Forelimb muscle (tissue), 1 donor: ENCODE results near the gene PRSS12. TPM values are rescaled to one million over a fixed set of nuclear protein-coding genes. Genes with fewer than 3 reads are reported as not detected.

Source experiments
- DNase-seq: peaks from one replicate; pipeline ENCODE4 v3.0.0-alpha.2; 2013; ENCODE audit warnings: low read depth
- polyA plus RNA-seq: library from polyadenylated mRNA; unstranded; fragments of 120-200 nt; gene quantifications from one replicate; pipeline ENCODE4 v1.2.1, GENCODE V29; 2013; ENCODE audit not compliant: insufficient read length

Gene PRSS12
- polyA plus RNA-seq, 1 donor: 8.9 TPM

DNA sequence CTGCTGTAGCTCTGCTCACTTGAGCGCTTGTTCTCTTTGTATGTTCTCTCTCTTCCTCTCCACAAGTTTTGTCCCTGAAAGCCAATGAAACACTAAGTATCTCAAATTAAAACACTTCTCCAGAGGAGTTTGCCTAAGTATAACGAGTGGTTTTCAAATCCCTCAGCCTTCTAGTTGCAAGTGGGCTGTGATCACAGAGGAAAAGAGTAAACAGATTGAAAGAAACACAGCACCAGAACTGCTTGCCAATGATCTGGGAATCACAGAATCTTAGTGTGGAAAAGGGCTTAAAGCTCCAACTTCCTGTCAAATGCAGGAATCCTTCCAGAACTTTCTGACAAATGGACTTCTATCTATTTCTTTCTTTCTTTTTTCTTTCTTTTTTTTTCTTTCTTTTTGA, 4.8 kb upstream of the PRSS12 start:
- peak; percentile 17 for DNase-seq

DNA sequence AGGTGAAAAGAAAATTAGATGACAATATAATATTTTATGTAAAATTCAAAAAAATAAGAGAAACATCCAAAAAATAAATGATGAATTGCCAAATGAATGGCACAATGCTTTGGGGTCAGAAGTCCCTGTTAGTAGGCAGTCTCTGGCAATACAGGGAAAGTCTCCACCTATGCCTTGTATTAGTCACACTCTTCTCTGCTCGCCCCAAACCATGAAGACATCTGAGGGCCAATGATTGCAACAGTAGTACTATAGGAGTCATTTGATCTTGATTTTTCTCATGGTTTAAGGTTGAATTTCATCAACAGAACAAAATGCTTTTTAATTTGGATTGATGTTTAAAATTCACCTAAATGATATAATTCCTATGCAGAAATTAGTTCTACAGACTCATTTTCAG, 3.9 kb upstream of the PRSS12 start:
- DNase-seq: no peak

DNA sequence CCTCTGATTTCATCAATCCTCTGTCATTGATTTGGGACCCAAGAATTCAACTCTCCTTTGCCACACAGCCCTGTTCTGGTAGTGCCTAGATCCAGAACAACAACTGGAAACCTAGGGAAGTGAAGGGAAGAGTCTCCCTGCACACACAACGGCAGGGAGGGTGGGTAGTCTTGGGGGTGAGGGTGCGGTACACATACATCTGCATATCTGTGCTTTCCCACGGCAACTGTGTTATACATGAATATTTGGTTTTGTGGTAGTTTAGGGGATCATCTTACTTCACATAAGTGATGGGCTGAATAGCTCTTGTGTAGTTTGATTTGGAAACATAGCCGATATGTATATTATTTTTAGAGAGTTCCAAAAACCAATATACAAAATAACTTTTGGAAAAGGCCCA, 3.3 kb upstream of the PRSS12 start:
- DNase-seq: no peak

DNA sequence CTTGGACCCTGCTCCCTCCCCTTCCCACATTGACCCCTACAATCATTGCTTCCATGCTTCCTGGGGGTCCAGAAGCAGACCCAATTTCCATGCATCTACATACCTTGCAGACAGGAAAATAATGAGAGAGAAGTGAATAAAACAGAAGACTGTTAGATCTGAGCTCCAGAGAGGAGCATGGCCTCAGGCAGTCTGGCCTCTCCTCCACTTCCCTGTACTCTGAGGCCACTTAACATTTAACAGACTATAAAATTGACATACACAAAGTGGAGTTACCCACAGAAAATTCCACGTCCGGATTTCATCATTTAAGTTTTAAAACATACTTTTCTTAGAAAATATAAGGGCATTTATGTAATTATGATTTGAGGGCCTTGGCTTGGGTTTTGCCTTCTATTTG, 2.1 kb upstream of the PRSS12 start:
- no peak for DNase-seq

DNA sequence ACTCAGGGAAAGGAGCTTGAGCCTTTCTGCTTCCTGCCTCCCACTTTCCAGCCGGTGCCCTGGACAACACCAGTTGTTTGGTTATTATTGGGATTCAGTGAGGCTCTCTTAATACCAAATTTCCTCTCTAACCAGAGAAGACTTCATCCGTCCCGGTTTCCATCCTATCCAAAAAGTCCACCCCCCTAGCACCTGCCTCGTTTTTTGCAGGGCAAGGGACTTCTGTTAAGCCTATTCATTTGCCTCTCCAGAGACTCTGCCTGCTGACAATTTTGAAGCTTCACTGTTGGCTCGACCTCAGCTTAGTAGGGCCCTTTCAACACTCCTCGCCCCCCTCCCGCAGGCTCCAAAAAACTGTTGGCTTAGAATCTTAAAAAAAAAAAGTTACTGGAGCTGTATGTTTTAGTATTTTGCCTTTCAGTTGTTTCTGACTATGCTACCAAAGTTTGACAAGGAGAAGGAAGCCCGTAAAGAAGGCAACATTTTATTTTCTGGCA, 779 bp upstream of the PRSS12 start:
- DNase-seq: no peak

DNA sequence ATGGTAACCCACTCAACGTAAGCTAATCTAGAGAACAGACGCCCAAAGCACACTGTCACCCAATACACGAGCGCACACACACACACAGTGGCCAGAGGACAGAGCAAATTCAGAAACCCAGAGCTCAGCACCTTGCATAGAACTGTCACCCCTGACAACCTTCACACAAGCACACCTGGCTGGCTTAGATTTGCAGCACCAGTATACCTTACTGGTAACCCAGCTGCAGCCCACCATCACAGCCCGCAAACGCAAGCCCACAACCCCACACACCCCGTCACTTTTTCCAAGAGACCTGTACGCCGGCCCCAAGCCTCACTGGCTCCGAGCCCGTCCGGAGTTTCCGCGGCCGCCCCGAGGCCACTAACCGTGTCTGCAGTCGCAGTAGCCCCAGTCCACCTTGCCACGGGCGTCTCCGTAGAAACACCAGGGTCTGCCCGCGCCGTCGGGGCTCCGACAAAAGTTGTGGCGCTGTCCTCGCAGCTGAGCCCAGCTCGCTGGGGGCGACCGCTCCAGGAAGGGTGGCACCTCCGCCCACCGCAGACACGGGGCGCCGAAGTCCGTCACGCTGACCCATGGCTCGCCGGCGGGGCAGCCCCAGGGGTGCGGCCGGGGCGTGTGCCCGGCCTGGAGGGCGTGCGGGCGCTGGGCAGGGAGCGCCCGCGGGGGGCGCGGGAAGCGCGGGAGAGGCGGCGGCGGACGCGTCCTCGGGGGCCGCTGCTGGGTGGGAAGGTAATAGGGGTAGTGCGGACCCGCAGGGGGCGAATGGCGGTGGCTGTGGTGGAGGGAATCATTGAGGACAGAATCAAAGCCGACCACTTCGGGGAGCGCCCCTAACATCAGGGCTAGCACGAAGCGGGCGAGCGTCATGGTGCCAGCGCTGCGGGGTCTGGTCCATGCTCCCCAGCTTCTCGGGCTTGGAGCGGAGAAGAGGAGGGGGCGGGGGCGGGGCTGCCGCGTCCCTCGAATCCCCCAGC, 664 bp downstream of the PRSS12 start:
- DNase-seq: no peak

DNA sequence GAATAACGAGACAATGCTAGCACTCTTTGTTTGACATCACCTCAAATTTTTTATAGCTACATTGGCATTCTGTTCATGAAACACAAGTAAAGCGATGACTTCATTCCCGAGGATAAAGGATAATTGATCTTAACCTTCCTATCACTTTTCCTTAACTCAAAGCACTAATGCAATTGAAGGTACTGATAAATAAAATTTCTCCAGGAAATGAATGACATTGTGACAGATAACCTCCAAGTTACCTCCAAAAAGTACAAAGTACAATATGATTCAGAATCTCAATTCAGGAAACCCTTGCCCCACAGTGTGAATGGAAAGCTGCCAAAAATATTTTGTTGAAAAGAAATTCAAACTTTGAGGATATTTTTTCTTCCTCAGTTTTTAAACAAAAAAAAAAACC, 1.8 kb downstream of the PRSS12 start:
- no peak for DNase-seq

DNA sequence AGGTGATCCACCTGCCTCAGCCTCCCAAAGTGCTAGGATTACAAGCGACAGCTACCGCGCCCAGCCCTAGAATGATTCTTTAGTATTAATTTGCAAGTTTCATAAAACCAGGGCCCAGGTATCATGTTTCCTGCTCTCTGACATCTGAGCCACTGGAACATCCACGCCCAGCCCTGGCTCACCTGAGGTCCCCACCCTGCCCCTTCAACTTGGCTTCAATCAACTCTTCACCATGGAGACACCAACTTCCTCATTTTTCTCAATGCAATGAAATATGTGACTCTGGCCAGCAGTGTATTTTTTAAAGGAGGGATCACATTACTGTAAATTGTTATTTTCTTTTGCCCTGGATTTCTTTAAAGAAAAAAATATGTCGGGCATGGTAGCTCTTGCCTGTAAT, 3.9 kb downstream of the PRSS12 start:
- no peak for DNase-seq

DNA sequence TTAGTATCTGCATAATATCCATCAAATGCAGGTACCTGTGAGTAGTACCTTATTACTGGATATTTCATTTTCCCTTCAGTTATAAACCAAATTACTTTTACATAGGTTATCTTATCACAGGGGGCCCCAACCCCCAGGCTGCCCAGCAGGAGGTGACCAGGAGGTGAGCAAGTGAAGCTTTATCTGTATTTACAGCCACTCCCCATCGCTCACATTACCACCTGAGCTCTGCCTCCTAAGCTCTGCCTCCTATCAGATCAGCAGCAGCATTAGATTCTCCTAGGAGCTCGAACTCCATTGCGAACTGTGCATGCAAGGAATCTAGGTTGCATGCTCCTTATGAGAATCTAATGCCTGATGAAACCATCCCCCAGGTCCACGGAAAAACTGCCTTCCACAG, 6.3 kb downstream of the PRSS12 start:
- DNase-seq: no peak

DNA sequence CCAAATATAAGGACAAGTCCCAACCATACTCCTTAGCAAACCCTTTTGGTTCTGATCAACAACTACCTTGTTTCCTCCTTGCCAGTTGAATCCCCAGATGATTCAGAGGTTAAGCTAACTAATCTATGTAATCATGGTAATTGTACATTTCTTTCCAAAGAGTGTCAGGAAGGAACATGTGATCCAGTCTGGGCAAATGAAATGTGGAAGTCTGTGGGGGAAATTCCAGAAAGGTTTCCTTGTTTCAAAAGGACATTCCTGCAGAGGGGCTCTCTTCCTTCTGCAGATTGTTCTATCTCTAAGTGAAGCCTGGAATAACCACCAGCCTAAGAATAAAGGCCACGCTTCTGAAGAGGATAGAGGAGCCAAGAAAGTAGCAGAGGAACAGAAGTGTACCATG, 7.0 kb downstream of the PRSS12 start:
- DNase-seq: no peak

DNA sequence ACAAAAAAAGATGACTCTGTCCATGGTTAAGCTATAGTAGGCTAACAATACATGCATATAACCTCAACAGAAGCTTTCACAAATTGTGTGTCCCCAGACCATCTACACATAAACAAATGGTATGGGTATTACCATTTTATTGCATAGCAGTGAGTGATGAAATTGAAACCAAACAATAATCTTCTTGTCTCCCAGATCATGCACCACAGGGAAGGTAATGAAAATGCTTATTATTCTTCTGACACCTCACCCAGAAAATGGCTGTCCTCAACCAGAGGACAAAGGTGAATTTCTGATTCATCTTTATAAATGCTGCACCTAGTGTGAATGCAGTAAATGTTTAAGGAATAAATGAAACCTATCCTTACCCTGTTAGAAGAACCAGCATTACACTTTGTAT, 8.0 kb downstream of the PRSS12 start:
- no peak for DNase-seq

DNA sequence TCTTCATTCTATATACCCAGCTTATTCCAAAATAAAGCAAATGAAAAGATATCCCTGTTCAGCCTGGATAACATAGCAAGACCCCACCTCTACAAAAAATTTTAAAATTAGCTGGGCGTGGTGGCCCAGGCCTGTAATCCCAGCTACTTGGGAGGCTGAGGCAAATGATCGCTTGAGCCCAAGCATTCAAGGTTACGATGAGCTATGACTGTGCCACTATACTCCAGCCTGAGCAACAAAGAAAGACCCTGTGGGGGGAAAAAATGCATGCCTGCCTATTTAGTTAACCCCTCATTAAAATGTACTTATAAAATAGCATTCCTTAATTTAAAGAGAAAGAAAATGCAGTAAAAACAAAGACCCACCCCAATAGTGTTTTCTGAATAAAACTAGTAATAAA, 9.3 kb downstream of the PRSS12 start:
- no peak for DNase-seq

DNA sequence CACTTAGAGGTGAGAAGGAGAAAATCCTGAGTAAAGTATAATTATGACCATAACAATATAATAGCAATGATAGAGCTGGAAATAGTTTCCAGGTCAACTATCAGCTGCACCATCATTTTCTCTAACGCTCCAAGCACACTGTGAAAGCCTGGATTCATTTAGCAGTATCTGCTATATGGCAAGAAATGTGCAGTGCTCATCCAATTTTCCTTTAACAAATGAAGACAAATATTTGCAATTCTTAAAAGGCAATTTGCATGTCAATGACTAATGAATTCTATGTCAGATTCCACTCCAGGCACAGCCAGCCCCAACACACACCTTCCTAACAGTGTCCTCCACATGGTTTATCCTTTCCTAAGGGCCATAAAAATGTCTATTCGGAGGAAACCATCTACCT, 12.7 kb downstream of the PRSS12 start:
- no peak for DNase-seq

DNA sequence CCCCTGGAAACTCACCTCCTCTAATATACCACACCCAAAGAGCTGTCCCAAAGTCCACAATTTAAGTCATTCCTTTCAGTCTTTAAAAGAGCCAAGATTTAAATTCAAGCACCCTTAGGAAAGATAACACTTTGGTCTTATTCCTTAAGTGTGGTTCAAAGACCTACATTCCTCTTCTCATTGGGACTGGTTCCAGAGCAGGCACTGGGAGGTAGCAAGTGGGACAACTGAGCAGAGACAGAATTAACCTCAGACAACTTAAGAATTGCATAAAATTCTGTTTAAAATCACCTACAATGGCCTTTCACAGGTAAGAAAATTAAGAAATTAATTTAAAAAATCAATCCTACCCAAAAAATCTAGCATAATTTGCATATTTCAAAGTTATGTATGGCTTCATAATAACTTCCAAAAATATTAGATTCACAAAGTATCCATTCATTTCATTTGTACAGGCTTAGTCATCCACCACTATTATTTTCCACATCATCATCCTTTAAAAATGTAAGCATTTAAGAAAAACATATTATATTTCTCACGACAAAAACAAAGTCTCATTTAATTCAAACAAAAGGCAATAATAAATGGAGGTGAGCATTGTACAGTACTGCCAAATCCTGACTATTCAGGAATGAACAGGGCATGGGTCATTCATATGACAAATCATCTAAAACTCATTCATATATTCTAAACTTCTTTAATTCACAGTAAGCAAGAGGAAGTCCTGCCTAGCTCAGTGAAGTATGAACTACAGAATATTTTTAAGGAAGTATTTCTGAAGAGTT, 13.6 kb downstream of the PRSS12 start:
- DNase-seq: no peak

DNA sequence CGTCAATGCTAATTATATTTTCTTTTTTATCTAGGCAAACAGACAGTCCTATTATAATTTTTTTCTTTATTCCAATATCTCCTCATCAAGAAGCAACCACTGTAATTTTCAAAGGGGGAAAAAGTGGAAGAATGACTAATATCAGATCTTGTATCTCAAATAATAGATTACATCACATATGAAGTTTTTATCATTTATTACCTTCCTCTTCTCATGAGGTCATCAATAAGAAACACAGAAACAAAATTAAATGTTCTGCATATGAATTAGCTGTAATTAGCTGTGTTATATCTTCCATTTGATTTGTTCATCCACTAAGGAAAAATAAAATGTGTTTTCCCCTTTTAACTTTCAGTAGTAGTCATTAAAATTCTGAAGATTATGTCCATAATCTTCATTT, 14.3 kb downstream of the PRSS12 start:
- DNase-seq: no peak

DNA sequence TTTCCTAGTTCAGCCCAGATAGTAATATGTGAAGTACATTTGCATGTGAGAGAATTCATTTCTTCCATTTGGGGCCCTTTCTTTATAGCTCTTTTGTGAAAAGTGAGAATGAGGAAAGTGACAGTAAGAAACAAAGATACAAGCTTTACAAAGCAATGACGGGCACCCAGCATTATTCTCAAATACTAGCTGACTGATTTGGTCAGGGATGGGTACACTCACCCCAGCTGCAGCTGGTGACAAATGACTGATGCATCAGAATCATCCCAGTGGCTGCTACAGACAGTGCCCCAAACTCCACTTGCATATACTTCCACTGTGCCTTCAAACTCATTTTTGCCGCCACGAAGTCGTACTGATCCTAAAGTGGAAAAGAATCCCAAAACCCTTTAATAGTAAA, 14.8 kb downstream of the PRSS12 start:
- DNase-seq: no peak

DNA sequence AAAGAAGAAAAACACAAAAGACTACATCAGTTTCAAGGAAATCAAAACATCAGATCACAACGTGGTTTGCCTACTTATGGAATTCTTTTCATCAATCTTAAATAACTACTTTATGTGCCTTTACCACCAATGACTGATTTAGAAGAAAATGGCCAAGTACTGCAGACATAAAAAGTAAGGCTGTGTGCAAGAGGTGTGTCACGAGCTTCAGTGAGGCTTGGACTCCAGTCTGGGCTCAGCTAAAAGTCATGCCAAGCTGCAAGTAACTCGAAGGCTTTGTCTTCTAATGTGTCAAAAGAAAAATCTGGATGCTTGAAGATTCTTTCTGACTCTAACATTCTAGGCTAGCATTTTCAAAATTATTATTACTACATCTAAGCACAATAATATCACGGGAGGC, 17.0 kb downstream of the PRSS12 start:
- no peak for DNase-seq

DNA sequence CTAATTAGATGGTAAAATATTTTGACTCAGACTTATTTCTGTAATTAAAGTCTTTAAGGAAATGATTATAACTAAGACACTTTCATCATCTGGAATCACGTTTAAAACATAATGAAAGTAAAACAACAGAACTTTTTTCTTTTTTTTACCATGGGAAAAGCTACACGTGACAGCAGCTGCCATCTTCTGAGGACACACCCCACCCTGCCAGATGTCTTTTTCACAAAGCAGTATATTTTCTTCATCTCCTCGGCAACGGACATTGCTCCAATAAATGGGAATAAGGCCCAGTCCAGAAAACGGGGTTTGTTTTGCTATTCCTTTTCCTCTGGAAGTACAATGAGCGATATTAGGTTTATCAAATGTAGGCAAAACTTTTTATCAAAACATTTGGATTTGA, 17.5 kb downstream of the PRSS12 start:
- no peak for DNase-seq

DNA sequence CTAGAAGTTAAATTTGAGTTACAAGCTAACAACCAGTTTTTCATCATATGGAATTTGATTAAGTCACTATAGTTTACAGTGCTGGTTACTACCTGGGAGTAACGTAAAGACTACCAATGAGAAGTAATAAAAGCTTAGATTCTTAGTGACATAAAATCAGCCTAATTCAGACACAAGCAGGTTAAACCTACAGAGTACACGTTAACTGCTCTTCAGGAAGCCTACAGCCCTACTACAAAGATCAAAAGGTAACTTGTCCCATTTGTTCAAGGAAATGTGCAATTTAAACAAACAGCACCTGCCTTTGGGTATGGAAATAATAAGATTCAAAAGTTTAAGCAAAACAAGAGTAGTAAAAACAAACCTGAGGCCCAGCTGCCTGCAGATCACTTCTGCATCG, 21.5 kb downstream of the PRSS12 start:
- DNase-seq: no peak

DNA sequence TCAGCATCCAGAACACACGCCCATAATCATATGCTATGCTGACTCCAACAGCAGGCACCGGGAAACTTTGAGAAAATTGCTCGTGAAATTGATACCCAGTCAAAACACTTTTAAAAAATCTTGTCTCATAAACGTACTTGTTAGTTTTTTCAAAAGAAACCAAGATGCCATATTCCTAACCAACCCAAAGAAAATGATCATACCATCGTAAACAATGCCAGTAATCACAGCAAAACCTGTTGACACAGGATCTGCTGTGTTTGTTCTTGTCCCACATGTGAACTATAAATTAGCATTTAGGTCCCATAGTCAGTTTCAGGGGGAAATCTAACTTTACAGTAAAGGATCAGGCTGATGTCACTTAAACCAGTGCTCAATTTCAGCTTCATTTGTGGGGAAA, 23.0 kb downstream of the PRSS12 start:
- no peak for DNase-seq

DNA sequence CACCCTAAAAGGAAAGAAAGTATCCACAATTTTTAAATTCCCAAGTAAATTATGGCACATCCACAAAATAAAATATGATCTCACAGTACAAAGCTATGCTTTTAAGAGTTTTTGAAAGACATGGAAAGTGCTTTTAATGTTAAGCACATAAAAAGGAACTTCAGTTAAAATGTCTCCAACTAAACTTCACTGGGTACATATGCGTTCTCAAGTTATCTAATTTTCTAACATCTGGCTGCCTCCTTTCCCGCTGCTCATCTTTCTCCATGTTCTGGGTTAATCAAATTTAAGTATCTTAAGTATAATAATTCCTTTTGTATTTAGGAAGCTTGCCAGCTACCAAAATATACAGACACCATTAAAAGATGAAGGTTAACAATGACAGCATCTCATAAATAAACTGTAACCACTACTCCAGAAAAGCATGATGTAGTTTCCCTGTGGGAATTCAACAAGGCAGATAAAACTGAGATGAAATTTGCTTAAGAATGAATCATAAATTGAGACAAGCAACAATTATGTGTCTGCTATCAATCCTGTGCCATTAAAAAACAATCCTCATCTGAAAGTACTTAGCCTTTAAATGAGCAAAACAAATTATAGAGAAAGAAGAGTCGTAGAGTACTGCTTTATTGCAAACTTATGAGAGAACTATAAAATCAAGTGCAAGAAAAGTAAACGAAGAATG, 25.1 kb downstream of the PRSS12 start:
- DNase-seq: no peak

DNA sequence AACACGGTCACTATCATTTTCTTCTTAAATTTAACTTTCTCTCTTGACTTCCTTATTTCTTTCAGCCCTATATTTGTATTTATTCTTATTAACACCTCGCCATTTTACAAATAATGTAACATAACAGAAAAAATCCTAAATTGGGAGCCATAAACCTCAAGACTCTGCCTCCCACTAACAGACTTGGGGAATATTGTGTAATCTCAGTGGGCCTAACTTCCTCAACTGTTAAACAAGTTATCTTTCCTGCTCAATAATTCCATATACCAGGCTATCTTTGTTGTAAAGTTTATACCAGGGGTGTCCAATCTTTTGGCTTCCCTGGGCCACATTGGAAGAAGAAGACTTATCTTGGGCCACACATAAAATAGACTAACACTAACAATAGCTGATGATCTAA, 26.2 kb downstream of the PRSS12 start:
- DNase-seq: no peak
